Hepatic stellate cell (primary cell): ENCODE data around the gene NRARP.
"Not testable (repeated sequence)": the region's sequence is repeated elsewhere in the genome, so short reads cannot be mapped to it uniquely, and the experiment has no call there.

Source experiments
- DNase-seq: peaks from one replicate; pipeline ENCODE4 v3.0.0; 2011; ENCODE audit warnings: low spot score

The NRARP gene

DNA sequence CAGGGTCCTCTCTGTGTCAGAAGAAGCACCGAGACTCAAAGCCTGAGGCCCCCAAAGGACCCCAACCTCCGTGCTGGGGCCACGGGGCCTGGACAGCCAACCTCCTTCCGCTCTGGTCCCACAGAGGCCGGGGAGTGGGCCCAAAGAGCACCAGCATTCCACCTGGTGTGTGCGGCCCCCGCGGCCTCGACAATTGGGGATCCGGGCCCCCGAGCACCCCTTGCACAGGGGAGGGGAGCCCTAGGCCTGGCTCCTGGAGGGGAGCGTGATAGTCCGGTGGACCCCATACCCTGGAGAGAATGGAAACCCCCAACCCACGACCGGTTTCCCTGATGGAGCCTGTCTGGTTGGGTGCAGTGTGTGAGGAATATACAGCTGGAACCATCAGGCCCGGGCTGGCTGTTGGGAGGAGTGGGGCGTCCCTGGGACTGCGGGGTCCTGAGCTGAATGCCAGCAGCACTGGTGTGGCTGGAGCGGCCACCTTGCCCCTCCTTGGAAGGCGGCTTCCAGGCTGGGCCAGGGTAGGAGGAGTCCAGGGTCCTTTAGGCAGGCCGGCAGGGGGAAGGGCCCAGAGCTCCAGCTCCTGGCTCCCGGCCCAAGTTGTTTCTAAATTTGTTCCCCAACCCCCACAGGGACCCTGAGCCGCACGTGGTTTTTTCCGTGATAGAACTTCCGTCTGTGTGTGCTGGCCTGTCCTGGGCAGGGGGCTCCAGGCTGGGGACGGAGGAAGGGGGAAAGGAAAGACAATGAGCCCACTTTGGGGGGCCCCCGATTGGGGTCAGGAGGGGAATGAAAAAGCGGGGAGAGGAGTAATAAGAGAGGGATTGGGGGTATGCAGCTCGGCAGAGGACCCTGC lies 25.4 kb downstream of the NRARP start:
- peak; percentile 85 for DNase-seq

DNA sequence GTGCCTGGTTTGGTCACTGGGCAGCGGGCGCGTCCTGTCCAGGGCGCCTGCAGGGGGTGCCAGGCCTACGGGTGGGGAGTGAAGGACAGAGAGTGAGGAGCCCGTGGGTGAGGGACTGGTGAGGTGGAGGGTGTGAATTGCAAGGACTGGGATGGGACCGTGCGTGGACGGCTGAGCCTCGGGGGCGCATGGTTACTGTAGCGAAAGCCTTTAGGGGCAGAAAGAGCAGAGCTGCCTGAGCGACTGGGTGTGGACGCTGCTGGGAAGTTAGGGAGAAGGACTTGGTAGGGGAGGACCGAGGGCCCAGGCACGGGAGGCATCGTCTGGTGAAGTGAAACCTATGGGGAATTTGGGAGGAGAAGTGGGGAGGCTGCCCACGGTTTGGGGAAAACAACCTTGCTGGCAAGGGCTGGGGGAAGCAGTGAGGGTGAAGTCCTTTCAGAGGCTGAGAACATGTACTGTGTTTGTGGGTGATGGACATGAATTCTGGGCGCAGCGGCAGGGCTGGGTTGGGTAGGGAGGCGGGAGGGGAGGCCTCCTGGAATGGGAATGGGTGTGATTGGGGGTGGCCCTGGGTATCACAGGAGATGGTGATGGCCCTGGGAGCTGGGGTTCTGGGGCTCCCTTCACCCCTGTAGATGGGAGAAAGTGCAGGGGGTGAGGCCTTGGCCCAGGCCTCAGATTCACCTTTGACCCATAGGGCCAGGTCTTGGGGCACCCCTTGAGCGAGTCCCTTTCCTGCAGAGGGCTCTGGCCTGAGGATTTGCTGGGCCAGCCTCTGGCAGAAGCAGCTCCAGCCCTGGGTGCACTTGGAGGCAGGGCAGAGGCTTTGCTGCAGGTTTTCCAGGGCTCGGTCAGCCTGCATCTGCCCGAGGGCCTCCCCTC lies 26.2 kb downstream of the NRARP start:
- no peak for DNase-seq

DNA sequence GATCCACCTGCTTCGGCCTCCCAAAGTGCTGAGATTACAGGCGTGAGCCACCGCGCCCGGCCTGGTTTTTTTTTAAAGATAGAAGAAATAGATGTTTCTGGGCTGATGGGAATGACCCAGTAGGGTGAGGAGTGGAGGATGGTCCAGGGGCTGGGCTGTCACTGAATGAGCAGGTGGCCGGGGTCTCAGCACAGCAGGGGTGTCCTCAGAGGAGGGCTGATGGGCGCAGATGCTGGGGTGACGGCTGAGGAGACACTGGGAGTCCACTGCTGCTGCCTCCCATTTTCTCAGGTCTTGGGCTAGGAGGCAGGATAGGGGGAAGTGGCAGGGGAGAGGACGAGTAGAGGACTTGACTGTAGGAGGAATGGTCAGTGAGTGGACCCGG lies 26.9 kb downstream of the NRARP start:
- no peak for DNase-seq

DNA sequence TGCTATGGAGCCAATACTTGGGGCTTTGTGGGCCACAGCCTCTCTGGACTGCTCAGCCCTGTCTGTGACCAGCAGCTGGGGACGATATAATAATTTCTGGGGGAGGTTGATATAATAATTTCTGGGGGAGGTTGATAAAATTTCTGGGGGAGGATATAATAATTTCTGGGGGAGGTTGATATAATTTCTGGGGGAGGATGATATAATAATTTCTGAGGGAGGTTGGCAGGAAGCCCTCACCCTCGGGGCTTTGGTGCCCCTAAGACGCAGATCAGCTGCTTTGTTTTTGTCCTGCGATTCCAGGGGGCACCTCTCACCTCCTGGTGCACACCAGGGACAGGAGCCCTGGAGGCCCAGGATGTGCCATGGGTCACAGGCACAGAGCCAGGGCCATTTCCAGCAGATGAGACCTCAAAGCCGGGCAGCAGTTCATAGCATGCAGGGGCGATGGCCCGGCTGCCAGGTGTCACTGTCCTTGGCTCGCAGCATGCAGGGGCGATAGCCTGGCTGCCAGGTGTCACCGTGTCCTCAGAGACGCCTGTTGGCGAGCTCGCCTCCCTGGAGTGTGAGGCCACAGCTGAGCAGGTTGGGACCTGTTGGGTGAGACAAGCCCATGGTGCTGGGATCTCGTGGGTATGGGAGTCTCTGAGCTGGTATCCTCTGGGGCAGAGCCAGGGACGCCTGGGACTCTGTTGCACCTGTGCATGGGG lies 28.3 kb downstream of the NRARP start:
- no peak for DNase-seq

DNA sequence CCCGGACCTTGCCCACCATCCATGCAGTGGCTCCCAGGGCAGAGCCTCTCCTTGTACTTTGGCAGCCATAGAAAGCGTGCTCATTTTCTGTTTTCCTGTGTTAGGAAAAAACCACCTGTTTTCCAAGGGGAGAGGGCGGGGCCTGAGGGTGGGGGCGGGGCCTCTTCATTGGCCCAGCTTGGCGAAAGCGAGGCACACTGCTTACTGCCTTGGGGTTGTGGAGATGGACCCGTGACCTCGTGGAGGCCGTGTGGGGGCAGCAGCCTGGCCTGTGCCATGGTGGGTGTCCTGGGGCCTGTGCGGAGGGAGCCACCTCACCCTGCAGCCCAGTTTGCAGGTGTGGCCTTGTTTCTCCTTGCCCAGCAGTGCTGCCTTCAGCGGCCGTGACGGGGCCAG lies 29.0 kb downstream of the NRARP start:
- no peak for DNase-seq

DNA sequence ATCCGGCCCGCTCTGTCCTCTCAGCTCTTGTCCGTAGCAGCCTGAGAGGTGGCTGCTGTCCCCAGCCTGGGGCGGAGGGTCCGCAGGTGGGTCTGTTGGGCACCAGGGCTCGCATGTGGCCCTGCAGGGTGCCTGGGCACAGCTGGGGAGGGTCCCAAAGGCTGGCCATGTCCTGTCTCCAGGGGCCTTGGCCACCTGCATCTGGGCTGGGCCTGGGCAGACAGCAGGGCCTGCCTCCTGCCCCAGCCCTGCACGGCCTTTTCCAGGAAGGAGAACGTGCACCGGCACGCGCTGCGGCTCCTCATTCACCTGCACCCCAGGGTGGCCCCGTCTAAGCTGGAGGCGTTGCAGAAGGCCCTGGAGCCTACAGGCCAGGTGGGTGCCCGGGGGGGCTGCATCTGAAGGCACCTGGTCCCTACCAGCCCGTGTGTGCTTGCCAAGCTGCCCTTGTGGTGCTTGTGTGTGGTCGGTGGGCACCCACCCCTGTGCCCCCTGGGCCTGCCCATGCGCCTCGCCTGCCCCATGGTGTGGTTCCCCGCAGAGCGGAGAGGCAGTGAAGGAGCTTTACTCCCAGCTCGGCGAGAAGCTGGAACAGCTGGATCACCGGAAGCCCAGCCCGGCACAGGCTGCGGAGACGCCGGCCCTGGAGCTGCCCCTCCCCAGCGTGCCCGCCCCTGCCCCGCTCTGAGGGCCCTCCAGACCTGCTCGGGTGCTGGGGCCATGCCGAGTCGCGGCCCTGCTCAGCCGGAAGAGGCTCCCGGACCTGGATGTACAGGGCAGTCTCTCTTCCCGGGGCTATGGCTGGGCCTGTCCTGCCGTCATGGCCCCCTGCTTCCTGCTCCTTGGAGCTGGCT lies 29.6 kb downstream of the NRARP start:
- no peak for DNase-seq

DNA sequence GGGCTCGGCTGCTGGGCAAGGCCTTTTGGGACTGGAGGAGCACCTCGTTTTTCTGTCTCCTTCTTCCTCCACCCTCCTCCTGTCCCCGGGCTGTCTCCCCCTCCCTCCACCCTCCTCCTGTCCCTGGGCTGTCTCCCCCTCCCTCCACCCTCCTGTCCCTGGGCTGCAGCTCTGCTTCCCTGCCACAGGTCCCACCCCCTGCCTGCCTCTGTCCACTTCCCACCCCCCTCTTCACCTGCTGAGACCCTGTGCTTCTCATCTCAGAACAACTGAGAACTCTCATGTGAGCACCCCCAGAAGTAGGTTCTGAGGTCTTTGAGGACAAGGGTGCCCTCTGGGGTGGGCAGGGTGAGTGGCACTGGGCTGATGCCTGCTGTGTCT lies 30.4 kb downstream of the NRARP start:
- no peak for DNase-seq

DNA sequence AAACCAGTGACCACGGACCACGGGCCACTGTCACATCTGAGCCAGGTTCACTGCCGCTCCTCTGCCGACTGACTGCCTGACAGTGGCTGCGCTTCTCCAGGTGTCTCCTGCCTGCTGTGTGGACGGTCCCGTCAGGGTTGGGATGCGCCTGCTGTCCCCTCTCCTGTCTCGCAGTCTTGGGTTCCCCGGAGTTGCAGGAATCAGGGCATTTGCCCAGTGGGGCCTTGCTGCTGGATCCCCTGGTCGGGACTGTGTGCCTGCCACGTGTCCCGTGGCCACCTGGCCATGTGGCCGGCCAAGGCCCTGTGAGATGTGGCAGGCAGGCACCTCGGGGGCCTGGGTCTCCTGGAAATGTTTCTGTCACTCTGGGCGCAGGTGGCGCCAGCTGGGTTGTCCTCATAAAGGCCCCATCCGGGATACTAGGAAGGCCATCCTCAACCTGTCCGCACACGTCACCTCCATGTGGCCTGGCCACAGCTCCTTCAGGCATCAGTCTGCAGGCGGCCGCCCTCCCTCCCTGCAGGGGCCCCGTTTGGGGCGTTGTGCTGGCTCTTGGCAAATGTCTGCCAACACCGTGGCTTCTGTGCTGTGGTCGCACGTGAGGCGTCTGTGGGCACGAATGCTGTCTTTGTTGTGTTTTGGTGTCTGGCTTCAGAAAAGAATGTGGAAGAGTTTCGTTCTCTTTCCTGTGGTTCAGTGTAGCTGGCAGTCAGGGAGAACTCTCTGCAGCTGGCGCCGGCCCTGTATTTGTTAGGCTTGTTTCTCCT lies 31.0 kb downstream of the NRARP start:
- no peak for DNase-seq

DNA sequence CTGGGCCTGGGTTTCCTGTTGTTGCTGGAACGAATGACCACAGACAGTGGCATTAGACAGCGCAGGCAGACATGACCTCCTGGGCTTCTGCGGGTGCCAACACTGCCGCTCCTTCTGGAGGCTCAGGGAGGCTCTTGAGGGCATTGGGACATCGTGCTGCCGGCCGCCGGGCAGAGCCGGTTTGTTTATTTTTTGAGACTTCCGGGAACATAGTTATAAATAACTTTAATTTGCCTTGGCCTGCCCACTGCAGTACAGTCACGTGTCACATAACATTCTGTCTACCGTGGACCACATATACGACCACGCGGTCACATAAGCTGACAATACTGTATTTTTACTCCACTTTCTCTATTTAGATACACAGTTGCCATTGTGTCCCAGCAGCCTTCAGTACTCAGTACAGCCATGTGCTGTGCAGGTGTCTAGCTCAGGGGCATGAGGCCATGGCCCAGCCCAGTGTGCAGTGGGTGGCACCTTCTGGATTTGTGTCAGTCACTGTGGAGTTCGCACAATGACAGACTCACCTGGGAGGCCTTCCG lies 32.8 kb downstream of the NRARP start:
- DNase-seq, result peak; percentile 89

DNA sequence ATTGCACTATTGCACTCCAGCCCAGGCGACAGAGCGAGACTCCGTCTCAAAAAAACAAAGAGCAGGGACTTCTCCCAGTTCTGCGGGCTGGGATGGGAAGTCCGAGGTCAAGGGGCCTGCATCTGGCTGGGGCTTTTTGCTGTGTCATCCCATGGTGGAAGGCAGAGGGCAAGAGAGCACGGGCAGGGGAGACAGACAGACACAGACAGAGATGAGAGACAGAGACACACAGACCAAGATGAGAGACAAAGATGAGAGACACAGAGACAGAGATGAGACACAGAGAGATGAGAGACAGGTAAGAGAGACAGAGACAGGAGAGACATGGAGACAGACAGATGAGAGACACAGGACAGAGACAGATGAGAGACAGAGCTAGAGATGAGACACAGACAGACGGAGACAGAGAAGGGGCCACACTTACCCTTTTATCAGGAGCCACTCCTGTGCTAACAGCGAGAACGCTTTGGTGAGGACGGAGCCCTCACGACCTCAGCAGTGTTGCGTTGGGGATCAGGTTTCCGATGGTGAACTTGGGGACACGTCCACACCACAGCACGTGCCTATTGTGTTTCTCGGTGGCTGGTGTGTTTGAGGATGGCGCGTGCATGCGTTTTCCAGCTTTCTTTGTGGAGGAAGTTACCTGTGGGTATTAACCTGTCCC lies 33.4 kb downstream of the NRARP start:
- no peak for DNase-seq

DNA sequence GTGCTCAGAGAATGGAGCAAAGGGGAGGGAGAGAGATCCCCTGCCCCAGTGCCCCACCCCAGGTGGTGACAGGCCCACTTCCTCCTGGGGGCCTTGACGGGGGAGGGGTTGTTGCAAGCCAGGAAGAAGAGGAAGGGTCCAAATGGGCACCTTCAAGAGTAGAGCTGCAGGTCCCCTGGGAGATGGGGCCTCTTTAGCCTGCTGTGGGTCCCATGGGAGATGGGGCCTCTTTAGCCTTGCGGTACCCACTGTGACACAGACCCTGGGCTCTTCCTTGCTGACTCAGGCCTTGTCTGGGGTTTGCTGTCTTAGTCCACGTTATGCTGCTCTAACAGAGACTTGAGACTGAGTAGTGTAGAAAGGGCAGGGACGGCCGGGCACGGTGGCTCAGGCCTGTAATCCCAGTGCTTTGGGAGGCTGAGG lies 34.1 kb downstream of the NRARP start:
- DNase-seq, result peak; percentile 86

DNA sequence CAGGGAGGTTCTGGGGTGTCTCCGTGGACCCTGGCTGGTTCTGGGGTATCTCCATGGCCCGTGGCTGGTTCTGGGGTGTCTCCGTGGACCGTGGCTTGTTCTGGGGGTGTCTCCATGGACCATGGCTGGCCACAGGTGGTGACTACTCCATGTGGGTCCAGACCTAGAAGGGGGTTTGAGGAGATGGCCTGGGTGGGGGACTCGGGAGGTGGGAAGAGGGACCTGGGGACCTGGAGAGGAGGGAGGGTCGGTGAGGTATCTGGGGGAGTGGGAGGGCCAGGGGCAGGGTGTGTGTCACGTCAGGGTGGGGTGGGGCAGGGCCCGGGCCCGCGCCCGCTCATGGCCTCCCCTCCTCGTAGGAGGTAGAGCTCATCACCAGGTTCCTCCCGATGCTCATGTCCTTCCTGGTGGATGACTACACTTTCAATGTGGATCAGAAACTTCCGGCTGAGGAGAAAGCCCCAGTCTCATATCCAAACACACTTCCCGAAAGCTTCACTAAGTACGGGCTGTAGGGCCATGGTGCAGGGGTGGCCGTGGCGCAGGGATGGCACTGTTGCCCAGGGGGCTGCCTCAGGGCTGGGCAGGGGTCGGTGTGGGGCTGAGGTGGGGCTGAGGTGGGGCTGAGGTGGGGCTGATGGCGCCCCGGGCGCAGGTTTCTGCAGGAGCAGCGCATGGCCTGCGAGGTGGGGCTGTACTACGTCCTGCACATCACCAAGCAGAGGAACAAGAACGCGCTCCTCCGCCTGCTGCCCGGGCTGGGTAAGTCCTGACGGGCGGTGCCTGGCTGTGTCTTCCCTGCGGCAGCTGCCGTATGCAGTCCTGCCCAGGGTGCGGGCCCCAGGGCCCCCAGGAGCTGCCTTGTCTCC lies 35.3 kb downstream of the NRARP start:
- DNase-seq, result no peak

DNA sequence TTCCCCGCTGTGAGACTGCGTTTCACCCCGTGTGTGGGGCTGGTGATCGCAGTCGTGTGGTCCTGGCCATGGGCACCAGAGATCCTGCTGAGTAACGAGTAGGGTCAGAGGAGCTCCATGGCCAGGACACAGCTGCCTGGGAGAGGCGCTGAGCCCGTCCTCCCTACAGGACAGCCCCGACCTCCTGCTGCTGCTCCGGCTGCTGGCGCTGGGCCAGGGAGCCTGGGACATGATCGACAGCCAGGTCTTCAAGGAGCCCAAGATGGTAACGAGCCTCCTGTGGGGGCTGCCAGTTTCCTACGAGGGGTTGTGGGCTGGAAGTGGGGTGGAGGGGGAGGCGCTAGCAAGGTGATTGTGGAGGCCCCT lies 35.9 kb downstream of the NRARP start:
- DNase-seq, result no peak

DNA sequence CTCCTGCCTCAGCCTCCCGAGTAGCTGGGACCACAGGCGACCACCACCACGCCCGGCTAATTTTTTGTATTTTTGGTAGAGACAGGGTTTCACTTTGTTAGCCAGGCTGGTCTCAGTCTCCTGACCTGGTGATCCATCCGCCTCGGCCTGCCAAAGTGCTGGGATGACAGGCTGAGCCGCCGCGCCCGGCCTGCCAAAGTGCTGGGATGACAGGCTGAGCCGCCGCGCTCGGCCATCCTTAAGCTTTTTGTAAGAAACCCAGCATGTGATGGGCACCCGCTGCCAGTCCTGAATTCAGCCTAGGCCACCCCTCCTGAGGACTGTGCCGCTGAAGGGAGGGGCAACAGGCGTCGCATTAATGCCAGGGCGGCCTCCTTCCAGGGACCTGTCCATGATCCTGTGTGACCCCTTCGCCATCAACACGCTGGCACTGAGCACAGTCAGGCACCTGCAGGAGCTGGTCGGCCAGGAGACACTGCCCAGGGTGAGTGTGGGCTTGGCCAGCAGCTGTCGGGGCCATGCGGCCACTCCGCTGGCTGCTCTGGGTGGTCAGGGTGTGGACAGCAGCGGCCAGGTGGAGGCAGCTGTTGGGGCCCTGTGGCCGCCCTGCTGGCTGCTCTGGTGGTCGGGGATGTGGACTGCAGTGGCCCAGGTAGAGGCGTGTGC lies 36.4 kb downstream of the NRARP start:
- DNase-seq, result no peak

DNA sequence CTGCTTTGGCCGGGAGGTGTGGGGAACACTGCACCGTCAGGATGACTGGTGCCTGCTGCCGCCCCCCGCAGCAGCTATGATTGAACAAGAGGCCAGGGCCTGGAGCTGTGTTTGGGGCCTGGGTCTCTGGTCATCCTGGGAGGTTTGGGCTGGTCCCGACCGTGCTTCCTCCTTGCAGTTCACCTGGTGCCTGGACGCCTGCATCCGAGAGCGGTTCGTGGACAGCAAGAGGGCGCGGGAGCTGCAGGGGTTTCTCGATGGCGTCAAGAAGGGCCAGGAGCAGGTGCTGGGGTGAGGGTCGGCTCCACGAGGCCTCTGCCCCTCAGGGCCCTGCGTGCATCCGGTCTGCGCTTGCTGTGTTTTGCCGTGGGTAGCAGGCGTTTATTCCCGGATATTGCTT lies 38.0 kb downstream of the NRARP start:
- DNase-seq, result no peak

DNA sequence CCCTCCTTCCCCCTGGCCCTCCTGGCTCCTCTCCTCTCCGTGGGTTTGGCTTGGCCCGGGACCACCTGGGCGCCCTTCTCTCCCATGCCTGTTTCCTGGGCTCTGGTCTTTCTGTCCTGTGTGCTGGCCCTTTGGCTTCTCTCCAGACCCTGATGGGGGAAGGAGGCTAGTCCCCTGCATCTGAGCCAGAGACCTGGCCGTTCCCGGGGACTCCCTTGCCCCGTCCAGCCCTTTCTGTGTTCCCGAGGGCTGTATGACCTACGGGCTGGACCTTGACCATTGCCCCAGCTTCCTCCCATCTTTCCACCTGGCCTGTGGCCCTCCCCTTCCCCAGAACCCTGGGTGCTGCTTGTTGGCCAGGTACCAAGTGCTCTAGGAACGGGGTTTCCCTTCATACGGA lies 38.6 kb downstream of the NRARP start:
- DNase-seq, result no peak

DNA sequence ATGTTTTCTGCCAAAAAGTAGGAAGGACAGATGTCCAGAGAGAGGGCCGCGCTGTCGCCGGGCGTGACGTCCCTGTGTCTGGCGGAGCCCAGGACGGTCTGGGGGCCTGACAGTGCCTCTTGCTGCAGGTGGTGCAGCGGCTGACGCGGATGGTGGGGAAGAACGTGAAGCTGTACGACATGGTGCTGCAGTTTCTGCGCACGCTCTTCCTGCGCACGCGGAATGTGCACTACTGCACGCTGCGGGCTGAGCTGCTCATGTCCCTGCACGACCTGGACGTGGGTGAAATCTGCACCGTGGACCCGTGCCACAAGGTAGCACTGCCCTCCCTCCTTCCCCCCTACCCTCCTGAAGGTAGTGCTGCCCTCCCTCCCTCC lies 39.2 kb downstream of the NRARP start:
- no peak for DNase-seq

DNA sequence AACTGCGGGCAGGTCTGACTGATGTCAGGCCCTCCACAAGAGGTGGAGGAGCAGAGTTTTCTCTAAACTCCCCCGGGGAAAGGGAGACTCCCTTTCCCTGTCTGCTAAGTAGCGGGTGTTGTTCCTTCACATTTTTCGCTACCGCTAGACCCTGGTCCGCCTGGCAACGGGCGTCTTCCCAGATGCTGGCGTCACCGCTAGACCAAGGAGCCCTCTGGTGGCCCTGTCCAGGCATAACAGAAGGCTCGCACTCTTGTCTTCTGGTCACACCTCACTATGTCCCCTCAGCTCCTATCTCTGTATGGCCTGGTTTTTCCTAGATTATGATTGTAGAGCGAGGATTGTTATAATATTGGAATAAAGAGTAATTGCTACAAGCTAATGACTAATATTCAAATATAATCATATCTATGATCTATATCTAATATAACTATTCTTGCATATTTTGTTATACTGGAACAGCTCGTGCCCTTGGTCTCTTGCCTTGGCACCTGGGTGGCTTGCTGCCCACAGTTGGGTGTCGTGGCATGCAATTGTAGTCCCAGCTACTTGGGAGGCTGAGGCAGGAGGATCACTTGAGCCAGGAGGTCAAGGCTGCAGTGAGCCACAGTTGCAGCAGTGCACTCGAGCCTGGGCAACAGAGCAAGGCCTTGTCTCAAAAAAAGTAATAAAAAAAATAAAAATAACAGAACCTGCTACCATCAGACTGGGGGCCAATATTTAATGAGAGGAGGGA lies 39.7 kb downstream of the NRARP start:
- not testable (repeated sequence) for DNase-seq
